ENCODE data around the gene PPARG. TPM values are rescaled to one million over a fixed set of nuclear protein-coding genes. Genes with fewer than 3 reads are reported as not detected.

The PPARG gene
- total RNA-seq, 1 experiment from 2014 or later = 0.79 TPM

DNA sequence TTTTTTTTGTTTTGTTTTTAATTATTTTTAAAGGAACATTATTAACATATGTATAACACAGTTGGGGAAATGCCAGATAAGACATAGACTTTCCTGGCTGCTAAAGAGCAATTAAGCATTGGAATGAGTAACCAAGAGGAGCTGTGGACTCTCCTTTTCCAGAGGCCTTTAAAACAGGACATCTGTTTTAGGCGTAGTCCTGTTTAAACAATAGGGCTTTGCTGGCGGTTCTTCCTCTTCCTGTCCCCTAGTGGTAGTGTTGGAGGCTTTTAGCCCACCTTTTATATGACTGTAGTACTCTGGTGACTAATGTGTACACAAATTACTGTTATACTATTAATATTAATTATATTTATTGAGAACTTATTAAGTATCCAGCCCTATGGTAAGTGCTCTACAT, 81.9 kb downstream of the PPARG start (continued):
- TF ChIP-seq RELA (CRISPR knock-in tag; IDR thresholded peaks at IDR 0.05; ENCODE audit: borderline replicate concordance) (no peak), ZNF423 (CRISPR knock-in tag; IDR thresholded peaks at IDR 0.05) (no peak), ZNF138 (CRISPR knock-in tag; conservative IDR thresholded peaks at IDR 0.05) (no peak)
- TF ChIP-seq, protein P1, sequence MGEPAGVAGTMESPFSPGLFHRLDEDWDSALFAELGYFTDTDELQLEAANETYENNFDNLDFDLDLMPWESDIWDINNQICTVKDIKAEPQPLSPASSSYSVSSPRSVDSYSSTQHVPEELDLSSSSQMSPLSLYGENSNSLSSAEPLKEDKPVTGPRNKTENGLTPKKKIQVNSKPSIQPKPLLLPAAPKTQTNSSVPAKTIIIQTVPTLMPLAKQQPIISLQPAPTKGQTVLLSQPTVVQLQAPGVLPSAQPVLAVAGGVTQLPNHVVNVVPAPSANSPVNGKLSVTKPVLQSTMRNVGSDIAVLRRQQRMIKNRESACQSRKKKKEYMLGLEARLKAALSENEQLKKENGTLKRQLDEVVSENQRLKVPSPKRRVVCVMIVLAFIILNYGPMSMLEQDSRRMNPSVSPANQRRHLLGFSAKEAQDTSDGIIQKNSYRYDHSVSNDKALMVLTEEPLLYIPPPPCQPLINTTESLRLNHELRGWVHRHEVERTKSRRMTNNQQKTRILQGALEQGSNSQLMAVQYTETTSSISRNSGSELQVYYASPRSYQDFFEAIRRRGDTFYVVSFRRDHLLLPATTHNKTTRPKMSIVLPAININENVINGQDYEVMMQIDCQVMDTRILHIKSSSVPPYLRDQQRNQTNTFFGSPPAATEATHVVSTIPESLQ (CRISPR knock-in tag; IDR thresholded peaks at IDR 0.05) = no peak
- TF ChIP-seq, protein P2, sequence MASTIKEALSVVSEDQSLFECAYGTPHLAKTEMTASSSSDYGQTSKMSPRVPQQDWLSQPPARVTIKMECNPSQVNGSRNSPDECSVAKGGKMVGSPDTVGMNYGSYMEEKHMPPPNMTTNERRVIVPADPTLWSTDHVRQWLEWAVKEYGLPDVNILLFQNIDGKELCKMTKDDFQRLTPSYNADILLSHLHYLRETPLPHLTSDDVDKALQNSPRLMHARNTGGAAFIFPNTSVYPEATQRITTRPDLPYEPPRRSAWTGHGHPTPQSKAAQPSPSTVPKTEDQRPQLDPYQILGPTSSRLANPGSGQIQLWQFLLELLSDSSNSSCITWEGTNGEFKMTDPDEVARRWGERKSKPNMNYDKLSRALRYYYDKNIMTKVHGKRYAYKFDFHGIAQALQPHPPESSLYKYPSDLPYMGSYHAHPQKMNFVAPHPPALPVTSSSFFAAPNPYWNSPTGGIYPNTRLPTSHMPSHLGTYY (CRISPR knock-in tag; IDR thresholded peaks at IDR 0.05) = no peak

DNA sequence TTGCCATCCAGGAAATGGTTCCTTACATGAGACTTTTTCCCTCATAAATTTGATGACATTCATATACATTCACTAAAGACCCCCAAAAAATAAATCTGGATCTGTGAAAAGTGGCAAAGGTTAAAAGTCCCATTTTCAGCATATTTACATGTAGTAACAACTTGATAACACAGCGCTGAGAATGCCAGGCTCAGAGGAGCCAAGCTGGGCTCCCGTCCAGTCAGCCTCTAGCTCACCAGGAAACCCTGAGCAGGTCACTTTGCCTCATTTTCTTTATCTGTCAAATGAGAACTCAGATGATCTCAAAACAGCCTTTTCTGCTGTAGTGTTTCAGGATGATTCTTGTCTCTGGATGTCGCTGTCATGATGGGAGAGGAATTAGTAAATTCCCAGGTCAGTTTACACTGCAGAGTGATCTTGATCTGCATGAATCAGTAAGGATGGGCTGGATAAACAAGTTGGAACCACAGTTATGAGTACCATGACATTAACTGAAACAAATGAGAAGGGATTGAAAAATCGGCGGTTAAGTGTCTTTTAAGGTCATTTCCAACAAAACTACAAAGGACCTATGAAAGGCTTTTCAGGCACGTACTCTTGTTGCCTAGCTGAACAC, 82.8 kb downstream of the PPARG start:
- TF ChIP-seq ZNF423 (CRISPR knock-in tag; IDR thresholded peaks at IDR 0.05) (no peak), NFYB (CRISPR knock-in tag; conservative IDR thresholded peaks at IDR 0.05; ENCODE audit: low read depth) (no peak), ZNF219 (CRISPR knock-in tag; IDR thresholded peaks at IDR 0.05; ENCODE audit: borderline replicate concordance) (no peak), ETV6 (CRISPR knock-in tag; IDR thresholded peaks at IDR 0.05) (no peak), HMGA2 (CRISPR knock-in tag; IDR thresholded peaks at IDR 0.05) (no peak), ZNF138 (CRISPR knock-in tag; conservative IDR thresholded peaks at IDR 0.05) (no peak), TP53 (CRISPR knock-in tag; IDR thresholded peaks at IDR 0.05) (no peak)
- TF ChIP-seq, protein P3, sequence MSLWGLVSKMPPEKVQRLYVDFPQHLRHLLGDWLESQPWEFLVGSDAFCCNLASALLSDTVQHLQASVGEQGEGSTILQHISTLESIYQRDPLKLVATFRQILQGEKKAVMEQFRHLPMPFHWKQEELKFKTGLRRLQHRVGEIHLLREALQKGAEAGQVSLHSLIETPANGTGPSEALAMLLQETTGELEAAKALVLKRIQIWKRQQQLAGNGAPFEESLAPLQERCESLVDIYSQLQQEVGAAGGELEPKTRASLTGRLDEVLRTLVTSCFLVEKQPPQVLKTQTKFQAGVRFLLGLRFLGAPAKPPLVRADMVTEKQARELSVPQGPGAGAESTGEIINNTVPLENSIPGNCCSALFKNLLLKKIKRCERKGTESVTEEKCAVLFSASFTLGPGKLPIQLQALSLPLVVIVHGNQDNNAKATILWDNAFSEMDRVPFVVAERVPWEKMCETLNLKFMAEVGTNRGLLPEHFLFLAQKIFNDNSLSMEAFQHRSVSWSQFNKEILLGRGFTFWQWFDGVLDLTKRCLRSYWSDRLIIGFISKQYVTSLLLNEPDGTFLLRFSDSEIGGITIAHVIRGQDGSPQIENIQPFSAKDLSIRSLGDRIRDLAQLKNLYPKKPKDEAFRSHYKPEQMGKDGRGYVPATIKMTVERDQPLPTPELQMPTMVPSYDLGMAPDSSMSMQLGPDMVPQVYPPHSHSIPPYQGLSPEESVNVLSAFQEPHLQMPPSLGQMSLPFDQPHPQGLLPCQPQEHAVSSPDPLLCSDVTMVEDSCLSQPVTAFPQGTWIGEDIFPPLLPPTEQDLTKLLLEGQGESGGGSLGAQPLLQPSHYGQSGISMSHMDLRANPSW (CRISPR knock-in tag; conservative IDR thresholded peaks at IDR 0.05; ENCODE audit: low read depth) = no peak
- TF ChIP-seq, protein P4, sequence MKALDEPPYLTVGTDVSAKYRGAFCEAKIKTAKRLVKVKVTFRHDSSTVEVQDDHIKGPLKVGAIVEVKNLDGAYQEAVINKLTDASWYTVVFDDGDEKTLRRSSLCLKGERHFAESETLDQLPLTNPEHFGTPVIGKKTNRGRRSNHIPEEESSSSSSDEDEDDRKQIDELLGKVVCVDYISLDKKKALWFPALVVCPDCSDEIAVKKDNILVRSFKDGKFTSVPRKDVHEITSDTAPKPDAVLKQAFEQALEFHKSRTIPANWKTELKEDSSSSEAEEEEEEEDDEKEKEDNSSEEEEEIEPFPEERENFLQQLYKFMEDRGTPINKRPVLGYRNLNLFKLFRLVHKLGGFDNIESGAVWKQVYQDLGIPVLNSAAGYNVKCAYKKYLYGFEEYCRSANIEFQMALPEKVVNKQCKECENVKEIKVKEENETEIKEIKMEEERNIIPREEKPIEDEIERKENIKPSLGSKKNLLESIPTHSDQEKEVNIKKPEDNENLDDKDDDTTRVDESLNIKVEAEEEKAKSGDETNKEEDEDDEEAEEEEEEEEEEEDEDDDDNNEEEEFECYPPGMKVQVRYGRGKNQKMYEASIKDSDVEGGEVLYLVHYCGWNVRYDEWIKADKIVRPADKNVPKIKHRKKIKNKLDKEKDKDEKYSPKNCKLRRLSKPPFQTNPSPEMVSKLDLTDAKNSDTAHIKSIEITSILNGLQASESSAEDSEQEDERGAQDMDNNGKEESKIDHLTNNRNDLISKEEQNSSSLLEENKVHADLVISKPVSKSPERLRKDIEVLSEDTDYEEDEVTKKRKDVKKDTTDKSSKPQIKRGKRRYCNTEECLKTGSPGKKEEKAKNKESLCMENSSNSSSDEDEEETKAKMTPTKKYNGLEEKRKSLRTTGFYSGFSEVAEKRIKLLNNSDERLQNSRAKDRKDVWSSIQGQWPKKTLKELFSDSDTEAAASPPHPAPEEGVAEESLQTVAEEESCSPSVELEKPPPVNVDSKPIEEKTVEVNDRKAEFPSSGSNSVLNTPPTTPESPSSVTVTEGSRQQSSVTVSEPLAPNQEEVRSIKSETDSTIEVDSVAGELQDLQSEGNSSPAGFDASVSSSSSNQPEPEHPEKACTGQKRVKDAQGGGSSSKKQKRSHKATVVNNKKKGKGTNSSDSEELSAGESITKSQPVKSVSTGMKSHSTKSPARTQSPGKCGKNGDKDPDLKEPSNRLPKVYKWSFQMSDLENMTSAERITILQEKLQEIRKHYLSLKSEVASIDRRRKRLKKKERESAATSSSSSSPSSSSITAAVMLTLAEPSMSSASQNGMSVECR (CRISPR knock-in tag; IDR thresholded peaks at IDR 0.05; ENCODE audit: borderline replicate concordance) = no peak
- TF ChIP-seq, protein P5, sequence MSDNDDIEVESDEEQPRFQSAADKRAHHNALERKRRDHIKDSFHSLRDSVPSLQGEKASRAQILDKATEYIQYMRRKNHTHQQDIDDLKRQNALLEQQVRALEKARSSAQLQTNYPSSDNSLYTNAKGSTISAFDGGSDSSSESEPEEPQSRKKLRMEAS (CRISPR knock-in tag; IDR thresholded peaks at IDR 0.05) = no peak
- TF ChIP-seq, protein P6, sequence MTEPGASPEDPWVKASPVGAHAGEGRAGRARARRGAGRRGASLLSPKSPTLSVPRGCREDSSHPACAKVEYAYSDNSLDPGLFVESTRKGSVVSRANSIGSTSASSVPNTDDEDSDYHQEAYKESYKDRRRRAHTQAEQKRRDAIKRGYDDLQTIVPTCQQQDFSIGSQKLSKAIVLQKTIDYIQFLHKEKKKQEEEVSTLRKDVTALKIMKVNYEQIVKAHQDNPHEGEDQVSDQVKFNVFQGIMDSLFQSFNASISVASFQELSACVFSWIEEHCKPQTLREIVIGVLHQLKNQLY (CRISPR knock-in tag; IDR thresholded peaks at IDR 0.05) = no peak
- Mint-ChIP-seq H3K4me1 (peaks cover 7% of the 10 kb centered on the region; the same call in 1 of the 2 replicates), H3K4me3 (no peak overlapping the region), H3K27ac (no peak overlapping the region; the same call in 1 of the 2 replicates), H3K36me3 (no peaks in the 10 kb centered on the region), H3K27me3 (ENCODE audit: low read depth) (no peaks in the 10 kb centered on the region), H3K9me3 (peaks cover 8% of the 10 kb centered on the region)
- ATAC-seq (no peak), DNase-seq (ENCODE audit: low spot score) (no peak)
- ChIA-PET CTCF (interaction anchor here (1.0 kb wide), 1 partner anchor 108 kb away, joined by 7 read pairs; no protein-coding TSS in a partner anchor), POLR2A (no interaction called here)
